NK-92 (cell line): Measurements from ENCODE around the gene ATOSB.

ENCODE experiments used
- DNase-seq: peaks from one replicate; lab custom pipeline; 2025; ENCODE audit not compliant: unreplicated experiment; lab: John Stamatoyannopoulos, UW

The ATOSB gene

GRCh38 chr9:35089434-35089833 lies 26.2 kb downstream of the ATOSB start:
- no peak for DNase-seq

GRCh38 chr9:35085078-35085477 lies 30.6 kb downstream of the ATOSB start:
- DNase-seq = no peak

- DNase-seq = no peak
Observed at GRCh38 chr9:35079426-35080341, 36.0 kb downstream of the ATOSB start, which contains the start of gene FANCG. TSS of gene FANCG (minus strand) at chr9:35079942. CDS start at chr9:35079524, 418 bp downstream.

GRCh38 chr9:35079041-35079425 lies 36.6 kb downstream of the ATOSB start:
- no peak for DNase-seq

- no peak for DNase-seq
Observed at GRCh38 chr9:35078066-35078465, 37.6 kb downstream of the ATOSB start.

GRCh38 chr9:35076848-35077247 lies 38.8 kb downstream of the ATOSB start:
- DNase-seq = no peak

- DNase-seq = no peak
Observed at GRCh38 chr9:35075358-35075757, 40.3 kb downstream of the ATOSB start.

- no peak for DNase-seq
Observed at GRCh38 chr9:35074791-35075190, 40.9 kb downstream of the ATOSB start.

- DNase-seq = no peak
Observed at GRCh38 chr9:35074141-35074540, 41.5 kb downstream of the ATOSB start.

GRCh38 chr9:35073279-35073612 lies 42.4 kb downstream of the ATOSB start:
- no peak for DNase-seq

GRCh38 chr9:35072461-35073278 lies 43.0 kb downstream of the ATOSB start, which contains the start of gene VCP:
TSS of gene VCP (minus strand) at chr9:35072625. CDS start at chr9:35072353, 272 bp downstream.
- DNase-seq = peak; percentile 81

GRCh38 chr9:35071814-35072460 lies 43.7 kb downstream of the ATOSB start:
- DNase-seq = no peak

GRCh38 chr9:35070823-35071813 lies 44.5 kb downstream of the ATOSB start:
- DNase-seq = no peak

- no peak for DNase-seq
Observed at GRCh38 chr9:35069020-35069419, 46.6 kb downstream of the ATOSB start.

- no peak for DNase-seq
Observed at GRCh38 chr9:35067056-35067455, 48.6 kb downstream of the ATOSB start.

- DNase-seq = no peak
Observed at GRCh38 chr9:35060548-35061207, 55.0 kb downstream of the ATOSB start.

- DNase-seq = no peak
Observed at GRCh38 chr9:35059438-35059837, 56.2 kb downstream of the ATOSB start.

GRCh38 chr9:35057271-35057620 lies 58.4 kb downstream of the ATOSB start:
- no peak for DNase-seq

GRCh38 chr9:35056571-35057270 lies 58.9 kb downstream of the ATOSB start:
- no peak for DNase-seq
